K562 (cell line): Measurements from ENCODE around the gene FBRS. TPM values are rescaled to one million over a fixed set of nuclear protein-coding genes. Genes with fewer than 3 reads are reported as not detected.

Experiments used
- AFF4 ChIP-seq: sonication (generic); formaldehyde crosslinking; IDR thresholded peaks from 2 replicates; pipeline ENCODE4 v1.8.0; 2023; ENCODE audit warnings: mild to moderate bottlenecking, missing genetic modification reagents
- BMI1 ChIP-seq: fragments of 150-350 bp; IDR thresholded peaks from 2 replicates; pipeline ENCODE4 v1.6.1; 2014; ENCODE audit warnings: low read length
- CBX5 ChIP-seq: IDR thresholded peaks from 2 replicates; pipeline ENCODE4 v1.6.1; 2014; ENCODE audit warnings: low read depth, borderline replicate concordance
- FOSL1 ChIP-seq: fragments of 200-800 bp; sonication (Bioruptor generic); conservative IDR thresholded peaks from 2 replicates; pipeline ENCODE4 v1.6.1; 2016; ENCODE audit warnings: missing genetic modification characterization, missing compliant biosample characterization
- GTF2F1 ChIP-seq: IDR thresholded peaks from 2 replicates; pipeline ENCODE4 v1.6.1; 2011; ENCODE audit warnings: low read depth, low read length, improper control_type of control experiment
- HNRNPUL1 ChIP-seq: fragments of 200-400 bp; formaldehyde crosslinking; IDR thresholded peaks from 2 replicates; pipeline ENCODE4 v1.6.1; 2017; ENCODE audit warnings: low read length
- KDM5B ChIP-seq: fragments of 200-600 bp; sonication (generic); IDR thresholded peaks from 2 replicates; pipeline ENCODE4 v1.6.1; 2012; ENCODE audit warnings: low read depth, mild to moderate bottlenecking, moderate library complexity, low read length, control low read depth, inconsistent platforms; ENCODE audit not compliant: insufficient replicate concordance
- MAX ChIP-seq: sonication (generic); formaldehyde crosslinking; IDR thresholded peaks from 2 replicates; pipeline ENCODE4 v1.9.0; 2022; ENCODE audit warnings: mild to moderate bottlenecking, missing genetic modification reagents
- NR2F6 ChIP-seq: fragments of 450-650 bp; formaldehyde crosslinking; IDR thresholded peaks from 2 replicates; pipeline ENCODE4 v1.4.0; 2020; ENCODE audit warnings: mild to moderate bottlenecking
- RBM34 ChIP-seq: fragments of 200-400 bp; formaldehyde crosslinking; IDR thresholded peaks from 2 replicates; pipeline ENCODE4 v1.6.1; 2018; ENCODE audit warnings: low read length, borderline replicate concordance; ENCODE audit not compliant: insufficient read depth
- TCF3 ChIP-seq: sonication (generic); formaldehyde crosslinking; IDR thresholded peaks from 2 replicates; pipeline ENCODE4 v1.4.0; 2020; ENCODE audit warnings: mild to moderate bottlenecking, missing genetic modification reagents
- XRCC4 ChIP-seq: IDR thresholded peaks from one replicate; pipeline ENCODE4 v1.6.1; 2011; ENCODE audit not compliant: insufficient read depth, insufficient read length; ENCODE audit errors: extremely low read depth
- ZFP36 ChIP-seq: fragments of 150-350 bp; IDR thresholded peaks from 2 replicates; pipeline ENCODE4 v1.6.1; 2018; ENCODE audit warnings: low read length, low read depth; ENCODE audit not compliant: partially characterized antibody
- ZNF324 ChIP-seq: fragments of 250-450 bp; sonication (Bioruptor Pico); IDR thresholded peaks from 2 replicates; pipeline ENCODE4 v1.4.0; 2020; ENCODE audit warnings: mild to moderate bottlenecking
- ZNF41 ChIP-seq: fragments of 250-450 bp; sonication (Bioruptor Pico); conservative IDR thresholded peaks from 2 replicates; pipeline ENCODE4 v1.4.0; 2020; ENCODE audit warnings: mild to moderate bottlenecking
- ZNF584 ChIP-seq: fragments of 200-800 bp; sonication (Bioruptor generic); IDR thresholded peaks from 2 replicates; pipeline ENCODE4 v1.6.1; 2016; ENCODE audit warnings: low read depth, mild to moderate bottlenecking, missing genetic modification characterization, missing compliant biosample characterization
- ZNF639 ChIP-seq, 2 experiments: fragments of 200-800 bp in 1 of 2; sonication (Bioruptor generic) in 1 of 2; sonication (generic) in 1 of 2; formaldehyde crosslinking in 1 of 2; IDR thresholded peaks in 1 of 2; conservative IDR thresholded peaks in 1 of 2; 2 replicates each; pipeline versions ENCODE4 v1.5.0 to v1.6.1; 2016 to 2020; ENCODE audit warnings: missing compliant biosample characterization in 1 of 2, missing genetic modification characterization in 1 of 2, missing genetic modification reagents in 1 of 2
- polyA plus RNA-seq, 8 experiments: library from polyadenylated mRNA; depleted of rRNA in 4 of 8; stranded (reverse) in 5 of 8; unstranded in 3 of 8; fragments of >200 nt; fragmentation: Nextera tagmentation in 2 of 8; fragmentation: Illumina TruSeq in 1 of 8; extraction: Ambion mirVana in 2 of 8; extraction: Trizol in 1 of 8; gene quantifications; 2 replicates each; pipeline versions ENCODE4 v1.2.1 to v1.2.3, GENCODE V29; 2011 to 2014; ENCODE audit warnings: inconsistent platforms in 1 of 8, missing spikeins in 1 of 8
- total RNA-seq, 7 experiments: library from RNA; depleted of rRNA in 6 of 7; stranded (reverse); fragments of >200 nt in 6 of 7; fragmentation: Illumina TruSeq in 2 of 7; extraction: Trizol in 2 of 7; gene quantifications; 2 replicates each; pipeline versions ENCODE4 v1.2.1 to v1.2.3, GENCODE V29; 2011 to 2021; ENCODE audit warnings: low replicate concordance in 1 of 7

FBRS gene
- total and polyA plus RNA-seq, 9 of the 15 experiments (the other 6 are each of a cell fraction or from before 2014, with no cell fraction given) = 0.32 to 59.5 (median 13.1) TPM

GRCh38 chr16:30657866-30658730, at the start of gene FBRS (continued):
- TF ChIP-seq MAX (CRISPR knock-in tag) (peak; percentile 76), XRCC4 (no peak), ZNF41 (no peak), BMI1 (no peak), ZNF584 (no peak), ZFP36 (peak; percentile 66), ZNF324 (no peak), RBM34 (no peak), TCF3 (0 out of 2 replicates have a peak, but pooled peaks have one; percentile 7), FOSL1 (tag) (peak; percentile 67), NR2F6 (no peak), GTF2F1 (no peak), ZNF639 (CRISPR knock-in tag; conservative IDR thresholded peaks at IDR 0.05 in 1 of 2, IDR thresholded peaks at IDR 0.05 in 1 of 2) (peak in 1 of 2 experiments; percentile 86; a peak in 2 of 4 replicates), HNRNPUL1 (no peak), CBX5 (no peak), KDM5B (peak; percentile 60), AFF4 (CRISPR knock-in tag) (peak; percentile 78; the same call in 1 of the 2 replicates)
